Measurements from ENCODE around the gene ARMH2.

The ARMH2 gene

GRCh38 chr6:24827970-24828369, 29.3 kb upstream of the ARMH2 start:
- TF ChIP-seq POLR2A (IDR thresholded peaks at IDR 0.05; ENCODE audit: low read depth, low read length): no peak
- no peak for DNase-seq (ENCODE audit: insufficient read length, low spot score)
- no peak for FAIRE-seq

- TF ChIP-seq POLR2A (IDR thresholded peaks at IDR 0.05; ENCODE audit: low read depth, low read length): no peak
- FAIRE-seq: no peak
- DNase-seq (ENCODE audit: insufficient read length, low spot score): no peak
These were observed 28.4 kb upstream of the ARMH2 start for GRCh38 chr6:24827162-24827561.

- no peak for TF ChIP-seq POLR2A (IDR thresholded peaks at IDR 0.05; ENCODE audit: low read depth, low read length)
- FAIRE-seq (no peak), DNase-seq (ENCODE audit: insufficient read length, low spot score) (no peak)
These were observed 26.5 kb upstream of the ARMH2 start for GRCh38 chr6:24825130-24825630.

- no peak for DNase-seq (ENCODE audit: insufficient read length, low spot score)
- no peak for FAIRE-seq
- TF ChIP-seq POLR2A (IDR thresholded peaks at IDR 0.05; ENCODE audit: low read depth, low read length): no peak
These were observed 25.6 kb upstream of the ARMH2 start for GRCh38 chr6:24824142-24824938.

GRCh38 chr6:24823185-24823584, 24.5 kb upstream of the ARMH2 start:
- no peak for FAIRE-seq
- DNase-seq (ENCODE audit: insufficient read length, low spot score): no peak
- no peak for TF ChIP-seq POLR2A (IDR thresholded peaks at IDR 0.05; ENCODE audit: low read depth, low read length)

- no peak for DNase-seq (ENCODE audit: insufficient read length, low spot score)
- FAIRE-seq: no peak
These were observed 24.0 kb upstream of the ARMH2 start for GRCh38 chr6:24822696-24823095.

GRCh38 chr6:24821860-24822444, 23.2 kb upstream of the ARMH2 start:
- FAIRE-seq: peak; percentile 45
- TF ChIP-seq POLR2A (IDR thresholded peaks at IDR 0.05; ENCODE audit: low read depth, low read length): no peak
- DNase-seq (ENCODE audit: insufficient read length, low spot score): no peak

More at GRCh38 chr6:24822696-24823095, 24.0 kb upstream of the ARMH2 start:
- no peak for TF ChIP-seq POLR2A (IDR thresholded peaks at IDR 0.05; ENCODE audit: low read depth, low read length)

GRCh38 chr6:24818346-24818745, 19.6 kb upstream of the ARMH2 start:
- no peak for TF ChIP-seq POLR2A (IDR thresholded peaks at IDR 0.05; ENCODE audit: low read depth, low read length)
- no peak for FAIRE-seq
- DNase-seq (ENCODE audit: insufficient read length, low spot score): no peak

GRCh38 chr6:24809728-24810127, 11.0 kb upstream of the ARMH2 start:
- DNase-seq (ENCODE audit: insufficient read length, low spot score): no peak
- TF ChIP-seq POLR2A (IDR thresholded peaks at IDR 0.05; ENCODE audit: low read depth, low read length): no peak
- FAIRE-seq: no peak

- no peak for TF ChIP-seq POLR2A (IDR thresholded peaks at IDR 0.05; ENCODE audit: low read depth, low read length)
- DNase-seq (ENCODE audit: insufficient read length, low spot score): no peak
- FAIRE-seq: no peak
These were observed 8.9 kb upstream of the ARMH2 start for GRCh38 chr6:24807584-24807983.

- TF ChIP-seq POLR2A (IDR thresholded peaks at IDR 0.05; ENCODE audit: low read depth, low read length): no peak
- DNase-seq (ENCODE audit: insufficient read length, low spot score): no peak
- FAIRE-seq: no peak
These were observed 3.7 kb upstream of the ARMH2 start for GRCh38 chr6:24802271-24803059.

GRCh38 chr6:24799541-24799915, 811 bp upstream of the ARMH2 start:
- no peak for TF ChIP-seq POLR2A (IDR thresholded peaks at IDR 0.05; ENCODE audit: low read depth, low read length)
- FAIRE-seq: no peak
- no peak for DNase-seq (ENCODE audit: insufficient read length, low spot score)

GRCh38 chr6:24797596-24798216, 1.0 kb downstream of the ARMH2 start:
- DNase-seq (ENCODE audit: insufficient read length, low spot score) (no peak), FAIRE-seq (no peak)
- TF ChIP-seq POLR2A (IDR thresholded peaks at IDR 0.05; ENCODE audit: low read depth, low read length): no peak
